Left ventricle myocardium inferior (tissue), 1 donor: ENCODE measurements around the gene SLIT1. TPM values are rescaled to one million over a fixed set of nuclear protein-coding genes. Genes with fewer than 3 reads are reported as not detected.

Source experiments
- DNase-seq: peaks from one replicate; pipeline ENCODE4 v3.0.0-alpha.2; 2020
- H3K27ac ChIP-seq: fragments of 200-600 bp; replicated peaks from 2 replicates; pipeline ENCODE4 v1.8.0; 2021
- H3K27me3 ChIP-seq: fragments of 200-600 bp; 2 replicates; pipeline ENCODE4 v1.8.0; 2021; ENCODE audit warnings: low read depth
- H3K36me3 ChIP-seq: fragments of 200-600 bp; 2 replicates; pipeline ENCODE4 v1.8.0; 2021
- H3K4me1 ChIP-seq: fragments of 200-600 bp; 2 replicates; pipeline ENCODE4 v1.8.0; 2021
- H3K4me3 ChIP-seq: fragments of 200-600 bp; 2 replicates; pipeline ENCODE4 v1.8.0; 2021; ENCODE audit warnings: mild to moderate bottlenecking, moderate library complexity
- H3K9me3 ChIP-seq: fragments of 200-600 bp; replicated peaks from 2 replicates; pipeline ENCODE4 v1.8.0; 2021
- CTCF ChIP-seq: fragments of 200-600 bp; IDR thresholded peaks from 2 replicates; pipeline ENCODE4 v1.8.0; 2021; ENCODE audit warnings: antibody characterized with exemption, mild to moderate bottlenecking, borderline replicate concordance
- intact Hi-C: fragments of 100-400 bp; cut with micrococcal nuclease; formaldehyde crosslinking; loops from one replicate; pipeline ENCODE4 v1.11.0; 2022
- total RNA-seq: library from RNA; stranded (reverse); fragmentation: NEBNext Ultra II Directional; extraction: Animal tissue kit (Norgen Biotek cat#: 25700); gene quantifications from one replicate; pipeline ENCODE4 v1.2.1, GENCODE V29; 2021
- donor health status: DM: no; HTN: yes; CAD: no; lungs with severe emphysema.

Gene SLIT1
- total RNA-seq, 1 donor from 2014 or later = 0.08 TPM

GRCh38 chr10:97000487-97001182, 185.1 kb downstream of the SLIT1 start:
- Histone ChIP-seq H3K9me3 (no peaks in the 10 kb centered on the region), H3K4me1 (peaks cover 11% of the 10 kb centered on the region), H3K27me3 (no peaks in the 10 kb centered on the region), H3K4me3 (no peak overlapping the region), H3K27ac (no peak overlapping the region), H3K36me3 (no peaks in the 10 kb centered on the region)
- intact Hi-C loops = no loop called here
- no peak for TF ChIP-seq CTCF
- no peak for DNase-seq

GRCh38 chr10:96999987-97000386, 185.8 kb downstream of the SLIT1 start:
- TF ChIP-seq CTCF = no peak
- H3K4me3 ChIP-seq = no peak overlapping the region
- no peak overlapping the region for H3K27ac ChIP-seq
- no peaks in the 10 kb centered on the region for H3K36me3 ChIP-seq
- intact Hi-C loops = no loop called here
- DNase-seq = no peak
- no peaks in the 10 kb centered on the region for H3K27me3 ChIP-seq
- peaks cover 16% of the 10 kb centered on the region for H3K4me1 ChIP-seq
- no peaks in the 10 kb centered on the region for H3K9me3 ChIP-seq

GRCh38 chr10:96999337-96999736, 186.4 kb downstream of the SLIT1 start:
- peaks cover 23% of the 10 kb centered on the region for H3K4me1 ChIP-seq
- H3K4me3 ChIP-seq = no peak overlapping the region

GRCh38 chr10:96998329-96998888, 187.3 kb downstream of the SLIT1 start:
- H3K9me3 ChIP-seq = no peaks in the 10 kb centered on the region
- peaks cover 26% of the 10 kb centered on the region for H3K4me1 ChIP-seq
- H3K27me3 ChIP-seq = no peaks in the 10 kb centered on the region
- no peak for TF ChIP-seq CTCF
- no peak for DNase-seq
- H3K36me3 ChIP-seq = no peaks in the 10 kb centered on the region
- intact Hi-C loops = no loop called here
- no peak overlapping the region for H3K4me3 ChIP-seq
- H3K27ac ChIP-seq = no peak overlapping the region

More at GRCh38 chr10:96999337-96999736, 186.4 kb downstream of the SLIT1 start:
- Histone ChIP-seq H3K27ac (no peak overlapping the region), H3K9me3 (no peaks in the 10 kb centered on the region), H3K27me3 (no peaks in the 10 kb centered on the region), H3K36me3 (no peaks in the 10 kb centered on the region)
- TF ChIP-seq CTCF = no peak
- no peak for DNase-seq
- intact Hi-C loops = no loop called here

- Histone ChIP-seq H3K9me3 (no peaks in the 10 kb centered on the region), H3K4me1 (peaks cover 26% of the 10 kb centered on the region), H3K36me3 (no peaks in the 10 kb centered on the region), H3K27ac (no peak overlapping the region), H3K4me3 (no peak overlapping the region), H3K27me3 (no peaks in the 10 kb centered on the region)
- intact Hi-C loops = no loop called here
- no peak for TF ChIP-seq CTCF
- no peak for DNase-seq
Observed at GRCh38 chr10:96996275-96996965, 189.3 kb downstream of the SLIT1 start.
